Measurements from ENCODE around the gene PPP1R26.

Gene PPP1R26

GRCh38 chr9:135522137-135522877 lies 42.7 kb downstream of the PPP1R26 start:
- TF ChIP-seq, protein P1, sequence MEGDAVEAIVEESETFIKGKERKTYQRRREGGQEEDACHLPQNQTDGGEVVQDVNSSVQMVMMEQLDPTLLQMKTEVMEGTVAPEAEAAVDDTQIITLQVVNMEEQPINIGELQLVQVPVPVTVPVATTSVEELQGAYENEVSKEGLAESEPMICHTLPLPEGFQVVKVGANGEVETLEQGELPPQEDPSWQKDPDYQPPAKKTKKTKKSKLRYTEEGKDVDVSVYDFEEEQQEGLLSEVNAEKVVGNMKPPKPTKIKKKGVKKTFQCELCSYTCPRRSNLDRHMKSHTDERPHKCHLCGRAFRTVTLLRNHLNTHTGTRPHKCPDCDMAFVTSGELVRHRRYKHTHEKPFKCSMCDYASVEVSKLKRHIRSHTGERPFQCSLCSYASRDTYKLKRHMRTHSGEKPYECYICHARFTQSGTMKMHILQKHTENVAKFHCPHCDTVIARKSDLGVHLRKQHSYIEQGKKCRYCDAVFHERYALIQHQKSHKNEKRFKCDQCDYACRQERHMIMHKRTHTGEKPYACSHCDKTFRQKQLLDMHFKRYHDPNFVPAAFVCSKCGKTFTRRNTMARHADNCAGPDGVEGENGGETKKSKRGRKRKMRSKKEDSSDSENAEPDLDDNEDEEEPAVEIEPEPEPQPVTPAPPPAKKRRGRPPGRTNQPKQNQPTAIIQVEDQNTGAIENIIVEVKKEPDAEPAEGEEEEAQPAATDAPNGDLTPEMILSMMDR (IDR thresholded peaks at IDR 0.05; ENCODE audit: insufficient read depth, low read depth, low read length, missing control alignments) = no peak
- DNase-seq (ENCODE audit: low read depth) = no peak

DNA sequence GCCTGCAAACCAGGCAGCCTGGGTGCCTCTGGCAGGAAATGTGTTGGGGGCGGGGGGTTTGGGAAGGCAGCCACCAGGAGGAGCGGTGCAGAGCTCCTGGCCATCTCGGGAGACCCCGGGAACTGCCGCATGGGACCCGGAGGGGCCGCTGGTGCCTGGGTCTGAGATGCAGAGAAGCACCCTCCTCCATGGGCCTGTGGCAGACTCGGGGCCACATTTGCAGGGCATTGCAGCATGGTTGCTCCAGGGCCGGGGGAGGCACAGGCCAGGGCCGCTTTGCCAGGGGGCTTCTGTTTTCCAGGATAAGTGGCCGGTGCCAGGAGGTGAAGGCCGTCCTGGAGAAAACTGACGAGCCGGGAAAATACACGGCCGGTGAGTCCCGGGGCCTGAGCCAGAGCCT lies 43.3 kb downstream of the PPP1R26 start:
- H3K4me3 ChIP-seq (ENCODE audit: low read depth, low read length) = no peak overlapping the region
- TF ChIP-seq, protein P1 (IDR thresholded peaks at IDR 0.05; ENCODE audit: insufficient read depth, low read depth, low read length, missing control alignments) = no peak

More at GRCh38 chr9:135522137-135522877, 42.7 kb downstream of the PPP1R26 start:
- H3K4me3 ChIP-seq (ENCODE audit: low read depth, low read length) = no peak overlapping the region

GRCh38 chr9:135523521-135524129 lies 44.0 kb downstream of the PPP1R26 start:
- no peak for DNase-seq (ENCODE audit: low read depth)
- H3K4me3 ChIP-seq (ENCODE audit: low read depth, low read length) = no peak overlapping the region
- TF ChIP-seq, protein P1 (IDR thresholded peaks at IDR 0.05; ENCODE audit: insufficient read depth, low read depth, low read length, missing control alignments) = no peak

More for the DNA sequence above, 43.3 kb downstream of the PPP1R26 start:
- no peak for DNase-seq (ENCODE audit: low read depth)

- no peak for DNase-seq (ENCODE audit: low read depth)
- TF ChIP-seq, protein P1 (IDR thresholded peaks at IDR 0.05; ENCODE audit: insufficient read depth, low read depth, low read length, missing control alignments) = no peak
- no peak overlapping the region for H3K4me3 ChIP-seq (ENCODE audit: low read depth, low read length)
Observed at GRCh38 chr9:135524130-135524861, 44.7 kb downstream of the PPP1R26 start.

DNA sequence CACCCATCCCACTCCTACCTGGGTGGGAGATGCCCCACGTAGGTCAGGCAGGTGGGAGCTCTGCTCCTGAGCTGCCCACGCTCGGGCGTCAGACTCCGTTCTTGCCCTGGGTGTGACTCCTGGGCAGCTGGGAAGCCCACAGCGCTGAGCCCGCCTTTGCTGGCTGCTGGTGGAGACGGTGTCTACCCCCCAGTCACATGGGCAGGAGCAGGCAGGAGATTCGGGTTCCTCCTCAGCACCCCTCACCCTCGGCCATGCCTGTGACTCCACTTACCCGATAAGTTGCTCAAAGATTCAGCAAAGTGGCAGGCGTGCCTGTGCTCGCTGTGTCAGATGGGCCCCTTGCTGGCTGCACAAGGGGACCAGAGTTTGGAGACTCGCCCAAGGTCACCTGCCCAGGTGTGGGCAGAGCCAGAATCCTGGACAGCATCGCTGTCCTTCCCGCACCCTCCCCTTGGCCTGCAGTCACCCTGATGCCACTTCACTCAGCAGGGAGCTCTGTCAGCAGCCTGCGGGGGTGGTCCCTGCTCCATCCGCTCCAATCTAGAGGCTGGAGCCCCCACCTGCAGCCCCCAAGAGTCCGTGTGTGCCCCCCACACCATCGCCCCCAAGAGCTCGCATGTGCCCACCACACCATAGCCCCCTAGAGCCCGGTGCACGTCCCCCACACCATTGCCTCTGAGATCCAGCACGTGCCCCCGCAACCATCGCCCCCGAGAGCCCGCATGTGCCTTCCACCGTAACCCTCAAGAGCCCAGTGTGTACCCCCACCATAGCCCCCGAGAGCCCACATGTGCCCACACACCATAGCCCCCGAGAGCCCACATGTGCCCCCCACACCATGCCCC lies 45.9 kb downstream of the PPP1R26 start:
- H3K4me3 ChIP-seq (ENCODE audit: low read depth, low read length) = no peak overlapping the region
- TF ChIP-seq, protein P1 (IDR thresholded peaks at IDR 0.05; ENCODE audit: insufficient read depth, low read depth, low read length, missing control alignments) = no peak
- no peak for DNase-seq (ENCODE audit: low read depth)

GRCh38 chr9:135526089-135526729 lies 46.6 kb downstream of the PPP1R26 start:
- DNase-seq (ENCODE audit: low read depth) = no peak
- TF ChIP-seq, protein P1 (IDR thresholded peaks at IDR 0.05; ENCODE audit: insufficient read depth, low read depth, low read length, missing control alignments) = no peak
- H3K4me3 ChIP-seq (ENCODE audit: low read depth, low read length) = no peak overlapping the region
